Activated gamma-delta T cell treated with anti-CD3 and anti-CD28 coated beads, Interleukin-2, amount 50 U/mL, for 16 hours (primary cell): Measurements from ENCODE around the gene B3GALT4.
A peak's percentile ranks its signal among the peaks of the same experiment; 100 is the strongest.

Experiments
- DNase-seq: peaks from one replicate; pipeline ENCODE4 v3.0.0-alpha.2; 2020; ENCODE audit warnings: low read depth

The B3GALT4 gene

GRCh38 chr6:33315793-33316602, 39.1 kb downstream of the B3GALT4 start:
- no peak for DNase-seq

- no peak for DNase-seq
Observed at GRCh38 chr6:33316603-33317418, 39.9 kb downstream of the B3GALT4 start.

- DNase-seq: no peak
Observed at GRCh38 chr6:33317419-33317668, 40.4 kb downstream of the B3GALT4 start.

GRCh38 chr6:33317669-33318425, 40.9 kb downstream of the B3GALT4 start, which contains the start of gene ZBTB22:
Gene ZBTB22, minus strand, starts transcription at chr6:33317744. Its CDS starts 828 bp downstream, at chr6:33316916.
- DNase-seq: peak; percentile 92

GRCh38 chr6:33318426-33319073, 41.6 kb downstream of the B3GALT4 start:
- no peak for DNase-seq

- no peak for DNase-seq
Observed at GRCh38 chr6:33319939-33320314, 43.0 kb downstream of the B3GALT4 start.

GRCh38 chr6:33320315-33321181, 43.6 kb downstream of the B3GALT4 start:
- no peak for DNase-seq

- DNase-seq: no peak
Observed at GRCh38 chr6:33321227-33321626, 44.3 kb downstream of the B3GALT4 start.

- no peak for DNase-seq
Observed at GRCh38 chr6:33323623-33323948, 46.7 kb downstream of the B3GALT4 start.

- no peak for DNase-seq
Observed at GRCh38 chr6:33324125-33324524, 47.2 kb downstream of the B3GALT4 start.
